Measurements from ENCODE around the gene IL11.

IL11 gene

GRCh38 chr19:55341595-55342531 is 28.4 kb downstream of the IL11 start:
- TF ChIP-seq CTCF (conservative IDR thresholded peaks at IDR 0.05; ENCODE audit: control insufficient read depth, insufficient read depth, low read depth, low read length) = no peak
- no peak for DNase-seq (ENCODE audit: low read depth)
- H3K4me3 ChIP-seq (ENCODE audit: control insufficient read depth, low read depth, low read length) = peak overlapping the region; percentile 6

- no peak for TF ChIP-seq CTCF (conservative IDR thresholded peaks at IDR 0.05; ENCODE audit: control insufficient read depth, insufficient read depth, low read depth, low read length)
- DNase-seq (ENCODE audit: low read depth) = peak; percentile 56
- H3K4me3 ChIP-seq (ENCODE audit: control insufficient read depth, low read depth, low read length) = peak overlapping the region; percentile 65
Observed at GRCh38 chr19:55341171-55341588, 29.1 kb downstream of the IL11 start.

- DNase-seq (ENCODE audit: low read depth) = no peak
- no peak for TF ChIP-seq CTCF (conservative IDR thresholded peaks at IDR 0.05; ENCODE audit: control insufficient read depth, insufficient read depth, low read depth, low read length)
- H3K4me3 ChIP-seq (ENCODE audit: control insufficient read depth, low read depth, low read length) = peak overlapping the region; percentile 65
Observed at GRCh38 chr19:55340784-55341147, 29.5 kb downstream of the IL11 start.

GRCh38 chr19:55339889-55340783 is 30.1 kb downstream of the IL11 start:
- peak overlapping the region; percentile 65 for H3K4me3 ChIP-seq (ENCODE audit: control insufficient read depth, low read depth, low read length)
- no peak for TF ChIP-seq CTCF (conservative IDR thresholded peaks at IDR 0.05; ENCODE audit: control insufficient read depth, insufficient read depth, low read depth, low read length)
- DNase-seq (ENCODE audit: low read depth) = no peak

GRCh38 chr19:55339105-55339888 is 31.0 kb downstream of the IL11 start, which contains the start of gene KMT5C:
Gene KMT5C (plus strand): TSS chr19:55339876. CDS start chr19:55341937, 2,061 bp downstream.
- DNase-seq (ENCODE audit: low read depth) = peak; percentile 100
- H3K4me3 ChIP-seq (ENCODE audit: control insufficient read depth, low read depth, low read length) = peak within 1 kb of the TSS; percentile 65
- TF ChIP-seq CTCF (conservative IDR thresholded peaks at IDR 0.05; ENCODE audit: control insufficient read depth, insufficient read depth, low read depth, low read length) = peak; percentile 31

GRCh38 chr19:55336101-55336500 is 34.2 kb downstream of the IL11 start:
- no peak for TF ChIP-seq CTCF (conservative IDR thresholded peaks at IDR 0.05; ENCODE audit: control insufficient read depth, insufficient read depth, low read depth, low read length)
- no peak overlapping the region for H3K4me3 ChIP-seq (ENCODE audit: control insufficient read depth, low read depth, low read length)
- no peak for DNase-seq (ENCODE audit: low read depth)
